ENCODE results near the gene NEMP2.

GRCh38 chr2:190540048-190540447 is 5.5 kb upstream of the NEMP2 start:
- no peak for TF ChIP-seq POLR2AphosphoS5 (IDR thresholded peaks at IDR 0.05; ENCODE audit: low read depth, low read length)
- TF ChIP-seq POLR2A (IDR thresholded peaks at IDR 0.05; ENCODE audit: low read depth, low read length), result no peak
- no peak for TF ChIP-seq TAF1 (IDR thresholded peaks at IDR 0.05; ENCODE audit: borderline replicate concordance, low read depth, low read length)
